Stimulated activated CD8-positive, alpha-beta memory T cell treated with anti-CD3 and anti-CD28 coated beads, Interleukin-2, amount 100 ng/mL, for 1 hour (primary cell): ENCODE data around the gene ZNF512B.
A peak's percentile ranks its signal among the peaks of the same experiment; 100 is the strongest.
"Not testable (repeated sequence)": the region's sequence is repeated elsewhere in the genome, so short reads cannot be mapped to it uniquely, and the experiment has no call there.

Source experiments
- DNase-seq, 2 donors: peaks; one replicate each; pipeline ENCODE4 v3.0.0-alpha.2; 2020; ENCODE audit warnings: low read depth in 2 of 2

The ZNF512B gene

GRCh38 chr20:63977739-63978276, 8.1 kb upstream of the ZNF512B start:
- peak in 1 of 2 donors; percentile 41 for DNase-seq

DNA sequence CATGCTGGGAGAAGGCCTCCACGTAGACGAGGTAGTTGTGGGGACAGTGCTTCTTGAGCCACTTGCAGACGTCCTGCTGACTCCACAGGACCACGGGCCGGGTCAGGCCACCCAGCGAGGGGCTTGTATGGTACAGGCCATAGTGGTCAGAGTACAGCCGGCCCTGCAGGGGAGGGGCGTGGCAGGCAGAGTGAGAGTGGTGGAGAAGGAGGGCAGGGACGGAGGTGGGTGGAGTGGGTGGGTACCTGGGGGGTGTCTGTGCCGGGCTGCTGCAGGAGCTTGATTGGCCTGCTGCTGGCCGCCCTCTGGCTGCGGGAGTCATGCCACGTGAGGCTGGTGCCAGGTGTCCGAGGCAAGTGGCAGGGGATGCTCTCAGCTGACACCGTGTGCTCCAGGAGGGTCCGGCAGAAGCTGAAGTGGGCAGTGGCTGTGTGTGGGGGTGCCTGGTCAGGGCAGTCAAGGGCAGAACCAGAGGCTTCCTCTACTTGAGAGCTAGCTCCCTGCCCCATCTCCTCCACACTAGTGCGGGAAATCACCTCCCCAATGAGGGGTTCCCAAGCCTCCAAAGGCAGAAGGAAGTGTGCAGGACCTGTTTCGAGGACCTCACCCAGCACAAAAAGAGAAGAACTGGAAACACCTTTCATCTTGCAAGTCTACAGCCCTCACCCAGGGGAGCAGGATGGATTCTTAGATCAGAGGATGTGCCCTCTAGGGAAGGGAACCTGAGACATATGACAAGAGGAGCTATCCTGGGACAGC, 7.4 kb upstream of the ZNF512B start:
- no peak for DNase-seq

- DNase-seq = not testable (repeated sequence)
Observed at GRCh38 chr20:63976511-63976910, 6.8 kb upstream of the ZNF512B start.

GRCh38 chr20:63974402-63975200, 4.9 kb upstream of the ZNF512B start:
- DNase-seq = no peak

- DNase-seq = peak; percentile 49 to 61
Observed at GRCh38 chr20:63973636-63974401, 4.1 kb upstream of the ZNF512B start.

- no peak for DNase-seq
Observed at GRCh38 chr20:63973160-63973479, 3.4 kb upstream of the ZNF512B start.

GRCh38 chr20:63972312-63973159, 2.8 kb upstream of the ZNF512B start:
- DNase-seq = no peak

DNA sequence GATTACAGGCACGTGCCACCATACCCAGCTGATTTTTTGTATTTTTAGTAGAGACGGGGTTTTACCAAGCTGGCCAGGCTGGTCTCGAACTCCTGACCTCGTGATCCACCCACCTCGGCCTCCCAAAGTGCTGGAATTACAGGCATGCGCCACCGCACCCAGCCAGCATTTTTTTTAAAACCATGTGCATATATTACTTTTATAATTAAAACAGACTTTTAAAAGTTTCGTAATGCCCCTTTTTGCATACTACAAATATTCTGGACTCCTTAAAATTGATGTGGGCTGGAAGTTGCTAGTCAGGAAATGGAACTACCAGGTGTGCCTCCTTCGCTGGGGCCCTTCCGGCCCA, 2.2 kb upstream of the ZNF512B start:
- not testable (repeated sequence) for DNase-seq

DNA sequence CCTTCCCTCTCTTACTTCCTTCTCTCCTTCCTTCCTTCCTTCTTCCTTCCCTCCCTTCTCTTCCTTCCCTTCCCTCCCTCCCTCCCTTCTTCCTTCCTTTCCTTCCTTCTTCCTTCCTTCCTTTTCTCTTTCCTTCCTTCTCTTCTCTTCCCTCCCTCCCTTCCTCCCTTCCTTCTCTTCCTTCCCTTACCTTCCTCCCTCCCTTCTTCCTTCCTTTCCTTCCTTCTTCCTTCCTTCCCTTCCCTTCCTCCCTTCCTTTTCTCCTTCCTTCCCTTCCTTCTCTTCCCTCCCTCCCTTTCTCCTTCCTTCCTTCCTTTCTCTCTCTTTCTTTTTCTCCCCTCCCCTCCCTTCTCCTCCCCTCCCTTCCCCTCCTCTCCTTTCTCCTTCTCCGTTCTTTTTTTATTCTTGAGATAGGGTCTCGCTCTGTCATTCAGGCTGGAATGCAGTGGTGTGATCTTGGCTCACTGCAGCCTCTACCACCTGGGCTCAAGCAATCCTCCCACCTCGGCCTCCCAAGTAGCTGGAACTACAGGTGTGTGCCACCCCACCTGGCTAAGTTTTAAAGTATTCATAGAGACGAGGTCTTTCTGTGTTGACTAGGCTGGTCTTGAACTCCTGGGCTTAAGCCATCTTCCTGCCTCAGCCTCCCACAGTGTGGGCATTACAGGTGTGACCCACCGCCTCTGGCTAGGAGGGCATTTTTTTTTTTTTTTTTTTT, 1.1 kb upstream of the ZNF512B start:
- DNase-seq = no peak

DNA sequence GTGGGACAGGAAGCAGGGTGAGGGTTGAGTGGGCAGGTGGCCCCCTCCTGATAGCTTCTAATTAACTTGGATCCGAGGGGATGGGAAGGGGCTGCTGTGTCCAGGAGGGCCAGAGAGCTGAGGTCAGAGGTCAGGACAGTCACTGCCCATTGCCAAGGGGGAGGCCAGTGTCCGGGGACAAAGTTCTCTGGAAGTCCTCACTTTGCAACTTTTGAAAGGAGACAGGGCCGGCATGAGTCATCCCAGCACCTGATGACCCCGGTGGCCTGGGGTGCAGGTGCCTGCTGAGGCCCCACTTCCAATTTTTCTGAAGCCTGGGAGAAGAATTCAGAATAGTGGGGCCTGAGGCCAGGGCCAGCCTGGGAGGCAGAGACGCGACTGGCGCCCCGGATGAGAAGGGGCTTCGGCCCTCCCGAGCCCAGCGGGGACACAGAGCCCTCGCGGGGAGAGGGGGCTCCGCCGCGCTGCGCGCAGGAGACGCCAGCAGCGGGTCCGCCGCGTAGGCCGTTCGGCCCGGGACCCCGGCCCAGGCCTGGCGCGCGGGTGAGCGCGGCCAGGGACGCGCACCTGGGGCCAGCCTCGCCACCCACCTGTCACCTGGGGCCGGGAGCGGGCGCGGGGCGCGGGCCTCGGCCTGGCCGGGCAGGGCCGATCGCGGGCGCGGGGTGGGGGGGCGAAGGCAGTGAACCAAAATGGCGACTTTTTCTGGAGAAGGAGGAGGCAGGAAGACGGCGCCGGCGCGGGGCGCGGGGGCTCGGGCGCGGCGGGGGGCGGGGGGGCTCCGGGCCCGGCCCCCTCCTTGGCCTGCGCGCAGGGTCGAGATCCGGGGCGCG, 586 bp downstream of the ZNF512B start:
- DNase-seq = no peak

GRCh38 chr20:63968136-63968927, 1.4 kb downstream of the ZNF512B start:
- no peak for DNase-seq

- DNase-seq = no peak
Observed at GRCh38 chr20:63967330-63968135, 2.2 kb downstream of the ZNF512B start.

DNA sequence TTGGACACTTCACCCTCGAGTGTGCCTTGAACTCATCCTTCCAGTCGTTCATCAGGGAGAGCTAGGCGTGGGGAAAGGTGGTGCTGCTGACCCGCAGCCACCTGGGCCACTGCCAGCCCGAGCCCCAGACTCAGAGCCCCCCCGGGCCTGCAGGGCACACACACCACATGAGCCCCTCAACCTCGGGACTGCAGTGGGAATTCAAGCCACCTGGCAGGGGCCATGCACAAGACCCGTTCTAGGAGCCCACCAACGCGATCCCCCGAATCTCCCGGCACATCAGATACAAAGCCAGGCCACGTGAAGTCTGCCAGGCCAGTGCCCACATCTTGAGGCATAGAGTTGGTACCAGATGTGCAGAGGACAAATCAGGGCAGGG, 2.8 kb downstream of the ZNF512B start:
- no peak for DNase-seq

GRCh38 chr20:63966172-63966943, 3.4 kb downstream of the ZNF512B start:
- DNase-seq = no peak

DNA sequence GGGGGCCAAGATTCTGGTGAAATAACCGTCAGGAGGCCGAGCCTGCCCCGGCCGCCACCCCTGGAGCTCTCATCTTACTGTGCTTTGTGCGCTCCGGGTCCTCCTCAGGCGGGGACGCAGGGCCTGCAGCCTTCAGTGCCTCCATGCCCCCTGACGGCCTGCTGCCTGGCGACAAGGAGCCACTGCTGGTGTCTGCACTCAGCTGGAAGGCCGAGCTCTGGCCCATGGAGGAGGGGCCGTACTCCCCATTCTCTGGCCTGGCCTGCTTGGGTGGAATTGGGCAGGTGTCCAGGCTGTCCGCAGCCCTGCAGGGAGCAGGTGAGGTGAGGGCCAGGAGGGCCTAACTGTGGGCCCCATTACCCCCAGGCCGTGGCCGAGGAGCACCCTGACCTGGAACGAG, 5.3 kb downstream of the ZNF512B start:
- no peak for DNase-seq

- no peak for DNase-seq
Observed at GRCh38 chr20:63963784-63964301, 5.9 kb downstream of the ZNF512B start.

- no peak for DNase-seq
Observed at GRCh38 chr20:63963348-63963741, 6.4 kb downstream of the ZNF512B start.
